Measurements from ENCODE around the gene DUSP22.

Gene DUSP22

DNA sequence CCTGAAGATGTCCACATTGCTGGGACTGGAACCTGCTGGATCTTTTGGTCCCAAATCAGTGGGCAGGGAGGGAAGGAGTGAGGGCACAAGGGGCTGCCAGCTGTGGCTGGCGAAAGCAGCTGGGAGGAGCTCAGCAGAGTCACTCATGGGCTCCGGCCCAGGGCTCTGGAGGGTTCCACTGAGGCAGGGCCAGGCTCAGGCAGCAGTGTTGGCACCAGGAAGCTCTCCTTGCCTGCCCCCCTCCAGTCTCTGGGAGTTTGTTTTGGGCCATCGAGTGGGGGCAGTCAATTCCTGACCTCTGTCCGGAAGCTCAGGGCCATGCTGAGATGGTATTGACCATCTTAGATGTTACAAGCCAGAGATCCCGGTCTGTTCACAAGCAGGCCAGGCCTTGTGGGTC, 60.2 kb downstream of the DUSP22 start:
- no peak overlapping the region for H3K4me3 ChIP-seq (ENCODE audit: low read length)
- no peak for DNase-seq (ENCODE audit: low read depth)
- TF ChIP-seq, protein P1, sequence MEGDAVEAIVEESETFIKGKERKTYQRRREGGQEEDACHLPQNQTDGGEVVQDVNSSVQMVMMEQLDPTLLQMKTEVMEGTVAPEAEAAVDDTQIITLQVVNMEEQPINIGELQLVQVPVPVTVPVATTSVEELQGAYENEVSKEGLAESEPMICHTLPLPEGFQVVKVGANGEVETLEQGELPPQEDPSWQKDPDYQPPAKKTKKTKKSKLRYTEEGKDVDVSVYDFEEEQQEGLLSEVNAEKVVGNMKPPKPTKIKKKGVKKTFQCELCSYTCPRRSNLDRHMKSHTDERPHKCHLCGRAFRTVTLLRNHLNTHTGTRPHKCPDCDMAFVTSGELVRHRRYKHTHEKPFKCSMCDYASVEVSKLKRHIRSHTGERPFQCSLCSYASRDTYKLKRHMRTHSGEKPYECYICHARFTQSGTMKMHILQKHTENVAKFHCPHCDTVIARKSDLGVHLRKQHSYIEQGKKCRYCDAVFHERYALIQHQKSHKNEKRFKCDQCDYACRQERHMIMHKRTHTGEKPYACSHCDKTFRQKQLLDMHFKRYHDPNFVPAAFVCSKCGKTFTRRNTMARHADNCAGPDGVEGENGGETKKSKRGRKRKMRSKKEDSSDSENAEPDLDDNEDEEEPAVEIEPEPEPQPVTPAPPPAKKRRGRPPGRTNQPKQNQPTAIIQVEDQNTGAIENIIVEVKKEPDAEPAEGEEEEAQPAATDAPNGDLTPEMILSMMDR (conservative IDR thresholded peaks at IDR 0.05; ENCODE audit: low read length): no peak

DNA sequence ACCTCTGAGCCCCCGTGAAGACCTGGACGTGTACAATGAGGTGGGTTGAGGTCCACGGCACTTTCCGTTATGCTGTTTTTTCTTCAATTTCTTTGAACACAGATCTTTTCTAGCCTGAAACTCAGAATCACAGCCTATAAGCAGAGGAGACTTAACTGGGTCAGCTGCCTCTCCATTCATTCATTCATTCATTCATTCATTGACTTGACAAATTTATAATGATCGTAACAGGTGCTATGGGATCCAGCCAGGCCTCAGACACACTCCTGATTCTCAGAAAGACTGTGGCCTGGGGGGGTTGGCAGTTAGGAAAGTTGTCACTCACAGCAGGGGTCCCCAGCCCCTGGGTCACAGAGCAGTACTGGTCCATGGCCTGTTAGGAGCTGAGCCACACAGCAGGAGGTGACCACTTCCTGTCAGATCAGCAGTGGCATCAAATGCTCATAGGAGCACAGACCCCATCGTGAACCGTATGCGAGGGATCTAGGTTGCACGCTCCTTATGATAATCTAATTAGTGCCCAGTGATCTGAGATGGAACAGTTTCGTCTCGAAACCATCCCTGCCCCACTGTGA, 60.7 kb downstream of the DUSP22 start:
- no peak for DNase-seq (ENCODE audit: low read depth)
- H3K4me3 ChIP-seq (ENCODE audit: low read length): no peak overlapping the region
- TF ChIP-seq, protein P1 (conservative IDR thresholded peaks at IDR 0.05; ENCODE audit: low read length): no peak

DNA sequence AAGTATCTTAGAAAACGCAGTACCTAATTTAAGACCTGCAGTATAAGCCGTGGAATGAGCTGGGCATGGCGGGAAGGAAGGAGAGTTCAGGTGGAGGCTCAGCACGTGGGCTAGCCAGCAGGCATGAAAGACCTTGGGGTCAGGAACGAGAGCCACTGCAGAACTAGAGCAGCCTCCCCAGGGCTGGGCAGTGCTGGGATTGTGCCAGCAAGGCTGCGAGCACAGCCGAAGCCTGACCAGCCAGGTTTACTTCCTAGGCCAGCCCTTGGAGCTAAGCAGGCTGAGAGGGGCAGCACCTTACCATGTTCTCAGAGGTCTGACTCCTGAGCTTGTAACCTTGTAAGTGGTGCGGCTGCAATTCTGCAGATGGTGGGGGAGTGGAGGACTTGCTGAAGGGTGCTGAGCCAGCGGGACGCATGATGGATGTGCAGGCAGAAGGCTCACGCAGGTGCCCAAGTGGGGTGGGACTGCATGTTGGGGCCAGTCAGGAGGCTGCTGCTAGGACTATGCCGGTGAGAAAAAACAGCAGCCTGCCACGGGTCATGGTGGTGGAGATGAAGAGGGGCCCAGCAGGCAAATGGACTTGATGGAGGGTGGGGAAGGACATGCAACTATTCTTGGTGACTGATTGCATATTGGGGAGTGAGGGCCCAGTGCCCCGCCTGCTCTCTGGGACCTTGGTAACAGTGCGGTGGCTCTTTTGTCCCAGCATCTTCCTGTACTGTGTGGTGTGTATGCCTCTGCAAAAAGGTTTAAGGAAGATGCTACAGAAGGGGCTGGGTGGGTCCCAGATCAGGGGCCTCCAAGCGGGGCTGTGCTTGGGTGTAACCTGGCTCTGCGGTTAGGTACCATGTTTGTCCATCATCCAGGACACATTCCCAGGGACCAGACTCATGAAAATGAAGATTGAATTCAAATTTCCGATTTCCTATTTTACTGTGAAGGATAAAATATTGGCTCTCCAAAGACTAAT, 61.6 kb downstream of the DUSP22 start:
- H3K4me3 ChIP-seq (ENCODE audit: low read length): no peak overlapping the region
- TF ChIP-seq, protein P1 (conservative IDR thresholded peaks at IDR 0.05; ENCODE audit: low read length): no peak
- DNase-seq (ENCODE audit: low read depth): no peak

GRCh38 chr6:354631-355280, 62.5 kb downstream of the DUSP22 start:
- no peak for DNase-seq (ENCODE audit: low read depth)
- TF ChIP-seq, protein P1 (conservative IDR thresholded peaks at IDR 0.05; ENCODE audit: low read length): no peak
- H3K4me3 ChIP-seq (ENCODE audit: low read length): no peak overlapping the region

- no peak overlapping the region for H3K4me3 ChIP-seq (ENCODE audit: low read length)
- DNase-seq (ENCODE audit: low read depth): no peak
- TF ChIP-seq, protein P1 (conservative IDR thresholded peaks at IDR 0.05; ENCODE audit: low read length): no peak
Measured at GRCh38 chr6:355373-356208, 63.3 kb downstream of the DUSP22 start.

DNA sequence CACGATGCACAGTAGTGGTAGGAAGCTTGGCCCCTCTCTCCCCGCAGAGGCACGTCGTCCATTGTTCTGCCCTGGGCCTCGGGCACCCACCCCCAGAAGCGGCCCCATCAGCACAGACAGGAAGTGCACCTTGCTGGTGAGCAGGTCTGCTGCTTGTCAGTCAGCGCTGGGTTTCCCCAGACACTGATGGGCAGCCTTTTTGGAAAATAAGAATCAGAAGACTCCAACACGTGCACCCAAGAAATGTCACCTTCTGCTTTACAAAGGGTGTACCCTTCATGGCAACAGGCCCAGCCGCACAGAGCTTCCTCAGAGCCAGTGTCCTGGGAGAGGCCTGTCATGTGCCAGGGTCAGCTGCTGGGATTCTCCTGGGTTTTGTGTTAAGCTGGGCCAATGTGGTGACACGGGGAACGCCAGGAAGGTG, 64.6 kb downstream of the DUSP22 start:
- DNase-seq (ENCODE audit: low read depth): no peak
- H3K4me3 ChIP-seq (ENCODE audit: low read length): no peak overlapping the region
- TF ChIP-seq, protein P1 (conservative IDR thresholded peaks at IDR 0.05; ENCODE audit: low read length): no peak
